C4-2B (cell line): ENCODE data around the gene PHKB.

Source experiments
- H3K27ac ChIP-seq: fragments of 450-650 bp; 2 replicates; pipeline ENCODE4 v1.5.1; 2017
- CTCF ChIP-seq: fragments of 450-650 bp; conservative IDR thresholded peaks from 2 replicates; pipeline ENCODE4 v1.5.1; 2017; ENCODE audit warnings: mild to moderate bottlenecking
- ZFX ChIP-seq: fragments of 450-650 bp; IDR thresholded peaks from 2 replicates; pipeline ENCODE4 v1.6.1; 2017

PHKB gene

GRCh38 chr16:47624563-47624962 is 163.4 kb downstream of the PHKB start:
- H3K27ac ChIP-seq: no peak overlapping the region

GRCh38 chr16:47625115-47625567 is 164.0 kb downstream of the PHKB start:
- TF ChIP-seq CTCF (no peak), ZFX (no peak)
- no peak overlapping the region for H3K27ac ChIP-seq

More at GRCh38 chr16:47624563-47624962, 163.4 kb downstream of the PHKB start:
- TF ChIP-seq ZFX: no peak
- no peak for TF ChIP-seq CTCF

- no peak for TF ChIP-seq ZFX
- no peak overlapping the region for H3K27ac ChIP-seq
Measured at GRCh38 chr16:47626246-47626645, 165.1 kb downstream of the PHKB start.

- no peak overlapping the region for H3K27ac ChIP-seq
- TF ChIP-seq ZFX (no peak), CTCF (no peak)
Measured at GRCh38 chr16:47627085-47627639, 166.0 kb downstream of the PHKB start.

GRCh38 chr16:47627721-47628120 is 166.6 kb downstream of the PHKB start:
- TF ChIP-seq CTCF (no peak), ZFX (no peak)

GRCh38 chr16:47631131-47631530 is 170.0 kb downstream of the PHKB start:
- no peak overlapping the region for H3K27ac ChIP-seq
- TF ChIP-seq CTCF: no peak
- no peak for TF ChIP-seq ZFX

More at GRCh38 chr16:47627721-47628120, 166.6 kb downstream of the PHKB start:
- no peak overlapping the region for H3K27ac ChIP-seq

GRCh38 chr16:47634126-47634525 is 173.0 kb downstream of the PHKB start:
- TF ChIP-seq CTCF (no peak), ZFX (no peak)

GRCh38 chr16:47634727-47635126 is 173.6 kb downstream of the PHKB start:
- TF ChIP-seq CTCF: no peak
- no peak for TF ChIP-seq ZFX
- H3K27ac ChIP-seq: no peak overlapping the region

More at GRCh38 chr16:47634126-47634525, 173.0 kb downstream of the PHKB start:
- H3K27ac ChIP-seq: no peak overlapping the region
